Lower lobe of right lung (tissue), 2 donors: ENCODE data around the gene SAMD9. TPM values are rescaled to one million over a fixed set of nuclear protein-coding genes. Genes with fewer than 3 reads are reported as not detected.

Experiments
- ATAC-seq, 2 donors: fragments of 200-7000 bp; cut with Tn5 transposase; one replicate each; pipeline ENCODE4 v1.9.1; 2020 to 2022; ENCODE audit warnings: mild to moderate bottlenecking in 2 of 2, moderate library complexity in 2 of 2
- DNase-seq: peaks from one replicate; pipeline ENCODE4 v3.0.0-alpha.2; 2020
- H3K27ac ChIP-seq: fragments of 200-600 bp; one replicate; pipeline ENCODE4 v1.8.0; 2022
- H3K27me3 ChIP-seq: fragments of 200-600 bp; one replicate; pipeline ENCODE4 v1.8.0; 2022; ENCODE audit warnings: low read depth
- H3K36me3 ChIP-seq: fragments of 200-600 bp; one replicate; pipeline ENCODE4 v1.8.0; 2022; ENCODE audit warnings: mild to moderate bottlenecking
- H3K4me1 ChIP-seq: fragments of 200-600 bp; one replicate; pipeline ENCODE4 v1.8.0; 2022
- H3K4me3 ChIP-seq: fragments of 200-600 bp; one replicate; pipeline ENCODE4 v1.8.0; 2022; ENCODE audit warnings: mild to moderate bottlenecking
- H3K9me3 ChIP-seq: fragments of 200-600 bp; one replicate; pipeline ENCODE4 v1.8.0; 2022
- CTCF ChIP-seq: fragments of 200-600 bp; IDR thresholded peaks from one replicate; pipeline ENCODE4 v1.8.0; 2022; ENCODE audit warnings: antibody characterized with exemption, mild to moderate bottlenecking
- intact Hi-C: fragments of 100-400 bp; cut with DNase I; formaldehyde crosslinking; loops from one replicate; pipeline ENCODE4 v1.11.0; 2022
- total RNA-seq: library from RNA; stranded (reverse); fragmentation: NEBNext Ultra II Directional; extraction: Animal tissue kit (Norgen Biotek cat#: 25700); gene quantifications from one replicate; pipeline ENCODE4 v1.2.1, GENCODE V29; 2021
- donor health status: DM: no; HTN: yes; CAD: no; lungs with severe emphysema.

The SAMD9 gene
- total RNA-seq, 1 donor from 2014 or later = 24.3 TPM

- Histone ChIP-seq H3K9me3 (no peaks in the 10 kb centered on the region), H3K27ac (no peak overlapping the region), H3K27me3 (no peaks in the 10 kb centered on the region), H3K36me3 (no peaks in the 10 kb centered on the region), H3K4me1 (no peaks in the 10 kb centered on the region), H3K4me3 (no peak overlapping the region)
- DNase-seq = no peak
- intact Hi-C loops = no loop called here
- no peak for ATAC-seq
- TF ChIP-seq CTCF = no peak
Measured at GRCh38 chr7:93159490-93159889, 41.7 kb upstream of the SAMD9 start.

- ATAC-seq (no peak), DNase-seq (no peak)
- no peaks in the 10 kb centered on the region for H3K27me3 ChIP-seq
- no peaks in the 10 kb centered on the region for H3K36me3 ChIP-seq
- intact Hi-C loops = no loop called here
- H3K9me3 ChIP-seq = no peaks in the 10 kb centered on the region
- no peak for TF ChIP-seq CTCF
- H3K27ac ChIP-seq = no peak overlapping the region
- H3K4me3 ChIP-seq = no peak overlapping the region
- no peaks in the 10 kb centered on the region for H3K4me1 ChIP-seq
Measured at GRCh38 chr7:93156884-93157283, 39.1 kb upstream of the SAMD9 start.

- Histone ChIP-seq H3K36me3 (peaks cover 6% of the 10 kb centered on the region), H3K27me3 (no peaks in the 10 kb centered on the region), H3K4me1 (peaks cover 20% of the 10 kb centered on the region), H3K9me3 (no peaks in the 10 kb centered on the region), H3K27ac (no peak overlapping the region), H3K4me3 (no peak overlapping the region)
- no peak for TF ChIP-seq CTCF
- no peak for DNase-seq
- intact Hi-C loops = no loop called here
- peak in 1 of 2 donors; percentile 21 for ATAC-seq
Measured at GRCh38 chr7:93150200-93150835, 32.5 kb upstream of the SAMD9 start.

GRCh38 chr7:93148727-93149126 lies 30.9 kb upstream of the SAMD9 start:
- Histone ChIP-seq H3K9me3 (no peaks in the 10 kb centered on the region), H3K4me1 (peaks cover 20% of the 10 kb centered on the region), H3K27me3 (no peaks in the 10 kb centered on the region), H3K36me3 (peaks cover 22% of the 10 kb centered on the region), H3K4me3 (peak overlapping the region; percentile 64), H3K27ac (peak overlapping the region; percentile 64)
- no peak for TF ChIP-seq CTCF
- intact Hi-C loops = no loop called here
- no peak for DNase-seq
- no peak for ATAC-seq

DNA sequence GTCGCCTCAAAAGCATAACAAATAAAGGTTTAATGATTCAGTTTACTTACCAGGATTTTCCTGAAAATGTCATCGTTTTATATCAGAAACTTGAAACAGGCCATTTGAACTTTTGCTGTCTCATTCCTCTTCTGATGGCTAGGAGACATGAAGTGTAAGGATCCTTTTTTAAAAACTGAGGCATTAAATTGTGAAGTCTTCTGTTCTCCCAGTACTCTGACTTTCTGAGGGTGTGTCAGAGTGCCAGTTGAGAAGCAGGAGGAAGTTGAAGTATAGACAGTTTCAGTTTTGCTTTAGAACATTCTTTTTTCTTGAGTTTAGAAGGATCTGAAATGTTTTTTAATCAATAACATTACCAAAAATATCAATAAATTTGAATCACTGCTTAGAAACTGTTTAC lies 30.4 kb upstream of the SAMD9 start, which contains the start of gene SAMD9L:
Gene SAMD9L (minus strand): TSS at position 242 of the 400 bp plus-strand sequence. CDS start 12,414 bp downstream, outside the sequence.
- TF ChIP-seq CTCF = no peak
- ATAC-seq = peak; percentile 68 to 87
- DNase-seq = no peak

More for the DNA sequence above, 30.4 kb upstream of the SAMD9 start, which contains the start of gene SAMD9L:
- Histone ChIP-seq H3K27me3 (no peaks in the 10 kb centered on the region), H3K27ac (peak within 1 kb of the TSS; percentile 64), H3K36me3 (peaks cover 28% of the 10 kb centered on the region), H3K4me3 (peak within 1 kb of the TSS; percentile 64), H3K4me1 (peaks cover 20% of the 10 kb centered on the region), H3K9me3 (no peaks in the 10 kb centered on the region)
- intact Hi-C loops = no loop called here
